HG03039 (cell line): ENCODE measurements around the gene GMEB2.

ENCODE experiments used
- ATAC-seq: cut with Tn5 transposase; IDR thresholded peaks from one replicate; pipeline ENCODE4 v1.9.1; 2021; ENCODE audit warnings: mild to moderate bottlenecking, moderate library complexity; ENCODE audit not compliant: unreplicated experiment

The GMEB2 gene

DNA sequence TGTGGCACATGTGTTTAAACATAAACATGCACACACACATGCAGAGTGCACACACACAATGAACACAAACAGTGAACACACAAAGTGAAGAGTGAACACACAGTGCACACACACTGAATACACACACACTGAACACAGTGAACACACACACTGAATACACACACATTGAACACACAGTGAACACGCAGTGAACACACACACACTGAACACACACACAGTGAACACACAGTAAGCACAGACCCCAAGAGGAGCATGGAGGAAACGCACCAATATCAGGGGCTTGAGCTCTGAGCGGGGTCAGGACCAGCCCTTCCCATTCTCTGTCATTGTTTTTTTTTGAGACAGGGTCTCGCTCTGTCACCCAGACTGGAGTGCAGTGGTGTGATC is 35.8 kb downstream of the GMEB2 start:
- ATAC-seq: no peak

DNA sequence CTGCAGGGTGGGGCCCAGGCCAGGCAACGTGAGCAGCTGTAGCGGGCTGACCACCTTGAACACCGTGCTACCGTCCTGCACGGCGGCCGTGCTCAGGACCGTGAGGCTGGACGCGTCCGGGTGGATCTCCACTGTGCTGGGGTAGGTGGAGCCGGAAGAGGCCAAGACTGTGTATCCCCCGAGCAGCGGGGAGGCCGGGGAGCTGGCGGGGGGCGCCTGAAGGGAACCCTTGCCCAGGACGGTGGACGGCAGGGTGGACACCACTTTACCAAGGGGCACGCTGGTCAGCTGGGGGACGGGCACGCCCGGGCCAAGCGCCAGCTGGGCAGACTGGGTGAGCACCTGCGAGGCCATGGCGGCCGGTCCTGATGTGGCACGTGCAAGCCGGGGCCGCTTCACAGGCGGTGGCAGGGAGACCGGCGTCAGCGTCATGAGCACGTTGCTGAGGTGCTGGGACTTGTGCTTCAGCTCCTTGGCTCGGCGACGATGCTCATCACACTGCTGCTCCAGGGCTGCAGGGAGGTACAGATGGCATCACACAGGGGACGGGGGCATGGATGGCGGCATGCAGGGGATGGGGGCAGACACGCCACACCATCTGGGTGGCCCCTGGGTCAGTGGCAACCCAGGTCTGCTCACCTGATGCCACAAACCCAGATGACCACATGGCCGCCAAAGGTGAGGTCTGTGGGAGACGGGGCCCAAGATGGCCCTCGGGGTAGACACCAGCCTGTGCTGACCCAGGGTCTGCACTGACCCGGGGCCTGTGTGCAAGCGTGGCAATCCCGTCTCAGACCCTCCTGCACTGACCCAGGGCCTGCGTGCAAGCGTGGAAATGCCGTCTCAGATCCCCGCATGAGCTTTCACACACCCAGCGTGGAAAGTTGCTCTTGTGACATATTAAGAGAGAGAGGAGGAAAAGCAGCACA is 36.4 kb downstream of the GMEB2 start:
- ATAC-seq: no peak

DNA sequence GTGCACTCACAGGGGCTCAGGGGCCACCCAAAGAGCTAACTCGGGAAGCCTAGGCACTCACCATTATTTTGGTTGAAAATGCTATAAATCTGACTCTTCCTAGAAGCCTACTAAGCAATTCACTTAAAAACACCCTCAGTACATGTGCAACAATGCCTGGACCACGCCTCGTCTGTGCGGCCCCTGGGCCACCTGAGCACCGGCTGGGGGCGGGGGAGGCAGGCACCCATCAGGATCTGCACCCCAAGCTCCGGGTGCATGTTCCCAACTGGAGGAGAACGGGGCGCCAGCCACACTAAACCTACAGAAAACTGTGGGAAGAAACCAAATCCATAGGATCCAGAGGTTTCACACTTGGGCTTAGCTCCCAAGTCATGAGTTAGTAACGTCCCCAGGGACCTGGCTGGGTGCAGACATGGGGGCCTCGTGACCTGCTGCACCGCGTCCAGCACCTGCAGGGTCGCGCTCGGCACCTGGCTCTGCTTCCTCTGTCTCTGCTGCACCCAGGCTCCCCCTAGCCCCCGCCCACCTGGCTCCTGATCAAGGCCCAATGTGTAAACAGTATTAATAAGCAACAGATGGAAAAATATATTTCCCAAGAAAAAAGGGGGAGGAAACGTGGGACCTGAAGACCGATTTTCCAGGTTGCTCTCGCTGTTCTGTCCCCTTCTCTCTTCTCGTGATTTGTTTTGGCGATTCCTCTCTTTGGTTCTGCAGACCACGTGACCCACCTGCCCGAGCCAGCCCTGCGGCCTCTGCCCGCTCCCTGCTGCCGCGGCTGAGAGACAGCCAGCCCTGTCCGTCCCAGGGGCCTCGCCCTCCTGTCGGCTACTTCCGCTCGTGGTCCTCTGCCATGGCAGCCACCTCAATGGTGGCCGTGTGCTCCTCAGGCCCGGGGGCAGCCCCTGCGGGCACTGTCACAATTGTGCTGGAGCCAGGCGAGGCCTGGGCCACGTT is 37.4 kb downstream of the GMEB2 start:
- ATAC-seq: no peak

- no peak for ATAC-seq
Observed at GRCh38 chr20:63588641-63589041, 38.3 kb downstream of the GMEB2 start.

DNA sequence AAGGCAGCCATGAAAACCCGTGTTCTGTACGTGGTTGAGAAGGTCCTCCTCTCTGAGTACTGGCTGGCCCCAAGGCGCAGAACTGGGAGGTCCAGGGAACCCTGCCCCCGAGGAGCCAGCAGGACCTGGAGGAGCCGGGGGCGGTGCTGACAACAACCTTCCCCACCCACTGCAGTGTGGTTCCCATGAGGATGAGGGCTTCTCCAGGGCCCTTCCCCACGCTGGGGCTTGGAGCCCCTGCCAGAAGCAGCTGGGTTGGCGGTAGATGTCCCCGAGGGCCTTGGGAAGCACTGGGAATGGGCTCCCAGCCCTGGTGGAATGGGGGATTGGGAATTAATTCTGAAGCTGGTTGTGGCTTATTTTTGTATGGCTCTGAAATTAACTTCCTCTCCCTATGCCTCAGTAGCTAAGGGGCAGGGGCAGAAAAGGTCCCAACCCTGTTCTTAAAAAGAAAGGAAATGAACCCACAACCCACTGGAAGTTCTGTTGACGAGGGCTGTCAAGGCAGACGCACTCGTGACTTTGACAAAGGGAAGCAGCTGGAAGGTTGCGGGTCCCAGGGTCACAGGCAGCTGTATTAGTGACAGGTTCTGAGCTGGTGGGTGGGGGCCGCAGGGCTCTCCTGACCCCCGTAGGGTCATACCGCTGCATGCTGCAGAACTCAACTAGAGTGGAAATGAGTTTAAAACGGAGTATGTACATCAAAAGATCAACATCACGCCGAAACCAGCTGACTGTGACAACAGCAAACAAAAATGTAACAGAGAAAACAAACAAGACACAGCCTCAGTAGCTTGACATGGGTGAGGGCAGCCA is 38.9 kb downstream of the GMEB2 start:
- no peak for ATAC-seq

GRCh38 chr20:63587256-63587655 is 39.6 kb downstream of the GMEB2 start:
- ATAC-seq: no peak

- no peak for ATAC-seq
Observed at GRCh38 chr20:63586797-63587196, 40.1 kb downstream of the GMEB2 start.

- ATAC-seq: no peak
Observed at GRCh38 chr20:63585616-63586565, 41.0 kb downstream of the GMEB2 start.

DNA sequence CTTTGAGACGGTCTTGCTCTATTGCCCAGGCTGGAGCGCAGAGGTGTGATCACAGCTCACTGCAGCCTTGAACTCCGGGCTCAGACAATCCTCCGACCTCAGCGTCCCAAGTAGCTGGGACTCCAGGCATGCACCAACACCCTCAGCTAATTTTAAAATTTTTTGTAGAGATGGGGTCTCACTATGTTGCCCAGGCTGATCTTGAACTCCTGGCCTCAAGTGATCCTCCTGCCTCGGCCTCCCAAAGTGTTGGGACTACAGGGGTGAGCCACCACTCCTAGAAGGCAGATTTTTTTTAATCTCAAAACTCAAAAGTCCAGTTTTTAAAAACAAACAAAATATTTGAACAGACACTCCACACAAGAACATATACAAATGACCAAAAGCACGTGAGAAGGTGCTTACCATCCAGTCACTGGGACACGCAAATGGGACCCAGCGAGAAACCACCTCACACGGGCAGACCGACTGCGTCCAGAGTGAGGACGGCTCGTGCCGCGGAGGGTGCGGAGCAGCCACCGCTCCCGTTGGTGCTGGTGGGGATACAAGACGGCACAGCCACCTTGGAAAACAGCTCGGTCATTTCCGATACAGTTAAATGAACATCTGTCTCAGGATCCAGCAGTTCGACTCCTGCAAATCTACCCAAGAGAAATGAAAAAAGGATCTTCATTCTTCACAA is 44.4 kb downstream of the GMEB2 start:
- no peak for ATAC-seq

GRCh38 chr20:63580796-63581461 is 46.0 kb downstream of the GMEB2 start:
- ATAC-seq: no peak

- ATAC-seq: no peak
Observed at GRCh38 chr20:63579017-63579694, 47.7 kb downstream of the GMEB2 start.

GRCh38 chr20:63578224-63579016 is 48.5 kb downstream of the GMEB2 start:
- no peak for ATAC-seq

DNA sequence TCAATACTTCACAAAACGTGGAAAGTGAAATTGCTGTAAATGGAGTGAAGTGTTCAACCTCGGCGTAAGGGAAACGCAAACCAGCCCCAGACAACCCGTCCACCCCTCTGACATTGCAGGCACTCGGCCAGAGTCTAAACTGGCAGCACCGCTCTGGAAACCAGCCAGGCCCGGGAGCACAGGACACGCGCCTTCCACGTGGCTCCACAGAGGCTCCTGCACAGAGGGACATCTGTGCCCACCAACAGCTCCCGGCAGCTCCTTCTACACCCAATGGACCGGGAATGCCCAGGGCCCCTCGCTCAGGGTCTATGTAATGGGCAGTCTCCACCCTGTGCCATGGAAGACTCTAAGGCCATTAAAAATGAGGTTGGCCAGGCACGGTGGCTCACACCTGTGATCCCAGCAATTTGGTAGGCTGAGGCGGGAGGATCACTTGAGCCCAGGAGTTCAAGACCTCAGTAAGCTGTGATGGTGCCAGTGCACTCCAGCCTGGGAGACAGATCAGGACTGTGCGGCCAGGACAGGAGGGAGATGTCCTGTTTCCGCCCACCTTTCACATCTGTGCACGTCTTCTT is 49.5 kb downstream of the GMEB2 start:
- ATAC-seq: no peak

DNA sequence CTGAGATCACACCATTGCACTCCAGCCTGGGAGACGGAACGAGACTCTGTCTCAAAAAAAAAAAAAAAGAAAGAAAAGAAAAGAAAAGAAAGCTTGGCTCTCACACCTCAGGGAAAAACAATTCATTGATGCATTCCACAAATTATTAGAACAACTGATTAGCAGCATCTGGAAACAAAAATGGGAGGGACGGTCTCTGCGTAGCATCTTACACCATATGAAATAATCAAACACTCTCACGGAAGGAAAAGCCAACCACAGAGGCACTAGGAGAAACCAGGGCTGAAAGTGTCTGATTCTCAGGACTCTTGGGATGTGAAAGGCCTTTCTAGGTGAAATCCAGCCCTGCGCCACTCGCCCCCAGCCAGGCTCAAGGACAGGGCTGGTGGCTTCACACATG is 50.6 kb downstream of the GMEB2 start:
- ATAC-seq: no peak

DNA sequence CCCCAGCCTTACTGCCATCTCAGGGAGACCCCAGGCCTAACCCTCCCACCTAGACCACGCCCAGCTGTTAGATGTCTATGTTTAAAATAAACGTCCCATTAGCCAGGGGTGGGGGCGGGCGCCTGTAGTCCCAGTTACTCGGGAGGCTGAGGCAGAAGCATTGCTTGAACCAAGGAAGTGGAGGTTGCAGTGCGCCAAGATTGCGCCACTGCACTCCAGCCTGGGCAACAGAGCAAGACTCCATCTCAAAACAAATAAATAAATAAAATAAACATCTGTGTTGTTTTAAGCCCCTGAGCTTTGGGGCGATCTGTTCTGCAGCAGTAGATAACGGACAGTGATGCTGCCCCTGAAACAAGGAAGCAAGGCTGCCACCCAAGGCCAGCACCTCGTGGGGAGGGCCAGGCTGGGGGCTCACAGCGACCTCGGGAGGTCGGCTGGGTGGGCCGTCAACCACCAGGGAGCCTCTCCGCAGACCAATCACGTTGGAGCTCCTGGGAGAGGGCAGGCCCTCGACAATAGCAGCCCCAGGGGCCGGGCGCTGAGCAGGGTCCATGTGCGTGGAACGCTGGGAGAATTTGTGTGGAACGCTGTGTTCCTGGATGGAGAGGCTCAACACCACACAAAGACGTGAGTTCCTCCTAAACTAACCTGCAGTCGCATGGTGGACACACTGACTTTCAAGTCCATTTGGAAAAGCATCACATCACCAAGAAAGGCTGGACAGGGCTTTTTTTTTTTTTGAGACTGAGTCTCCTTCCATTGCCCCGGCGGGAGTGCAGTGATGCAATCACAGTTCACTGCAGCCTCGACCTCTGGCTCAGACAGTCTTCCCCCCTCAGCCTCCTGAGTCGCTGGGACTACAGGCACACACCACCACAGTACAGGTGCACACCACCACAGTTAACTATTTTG is 51.8 kb downstream of the GMEB2 start:
- no peak for ATAC-seq
